PC-3 (cell line): Measurements from ENCODE around the gene PTPRH. TPM values are rescaled to one million over a fixed set of nuclear protein-coding genes. Genes with fewer than 3 reads are reported as not detected.
"Not testable (repeated sequence)": the region's sequence is repeated elsewhere in the genome, so short reads cannot be mapped to it uniquely, and the experiment has no call there.

Experiments
- ATAC-seq: fragments of 200-7000 bp; cut with Tn5 transposase; 2 replicates; pipeline ENCODE4 v1.9.1; 2020; ENCODE audit warnings: mild to moderate bottlenecking, moderate library complexity
- BruUV-seq: library from RNA; stranded (reverse); fragments of 400-500 nt; replicated peaks from 2 replicates; lab custom pipeline; 2021; lab: Mats Ljungman, UMichigan
- CTCF ChIA-PET: fragments of 300-600 bp; sonication (Branson Sonifier 250); formaldehyde crosslinking; loops from one replicate; lab custom pipeline; 2022; ENCODE audit warnings: antibody characterized with exemption; lab: Charles Lee
- POLR2A ChIA-PET: fragments of 300-600 bp; sonication (Branson Sonifier 250); formaldehyde crosslinking; loops from one replicate; lab custom pipeline; 2022; ENCODE audit warnings: antibody characterized with exemption; ENCODE audit not compliant: unreplicated experiment; lab: Charles Lee
- DNase-seq: peaks from one replicate; pipeline ENCODE4 v3.0.0-alpha.2; 2015
- H2AFZ ChIP-seq: fragments of 300-600 bp; sonication (generic); 2 replicates; pipeline ENCODE4 v1.6.0; 2016; ENCODE audit warnings: antibody characterized with exemption, low read length
- H3F3A ChIP-seq: fragments of 300-600 bp; sonication (generic); one replicate; pipeline ENCODE4 v1.6.0; 2017; ENCODE audit warnings: antibody characterized with exemption, low read length, control low read depth, mild to moderate bottlenecking; ENCODE audit not compliant: unreplicated experiment
- H3K27ac ChIP-seq: fragments of 300-600 bp; sonication (generic); 2 replicates; pipeline ENCODE4 v1.5.1; 2016; ENCODE audit warnings: mild to moderate bottlenecking, low read length
- H3K27me3 ChIP-seq: fragments of 300-600 bp; sonication (generic); 2 replicates; pipeline ENCODE4 v1.6.1; 2016; ENCODE audit warnings: low read length, mixed read lengths
- H3K36me3 ChIP-seq: fragments of 300-600 bp; sonication (generic); 2 replicates; pipeline ENCODE4 v1.6.1; 2016; ENCODE audit warnings: low read depth, mixed run types, low read length, mixed read lengths
- H3K4me1 ChIP-seq: fragments of 300-600 bp; sonication (generic); 2 replicates; pipeline ENCODE4 v1.5.1; 2016; ENCODE audit warnings: low read length; ENCODE audit not compliant: insufficient read depth
- H3K4me2 ChIP-seq: fragments of 300-600 bp; sonication (generic); 2 replicates; pipeline ENCODE4 v1.6.0; 2016; ENCODE audit warnings: low read length
- H3K4me3 ChIP-seq: fragments of 300-600 bp; sonication (generic); 2 replicates; pipeline ENCODE4 v1.5.1; 2016; ENCODE audit warnings: mild to moderate bottlenecking, low read length, mixed read lengths
- H3K79me2 ChIP-seq: fragments of 300-600 bp; sonication (generic); 2 replicates; pipeline ENCODE4 v1.6.1; 2017; ENCODE audit warnings: low read length, mixed read lengths
- H3K9ac ChIP-seq: fragments of 300-600 bp; sonication (generic); 2 replicates; pipeline ENCODE4 v1.6.0; 2016; ENCODE audit warnings: mild to moderate bottlenecking, low read length
- H3K9me2 ChIP-seq: fragments of 300-600 bp; sonication (generic); replicated peaks from 2 replicates; pipeline ENCODE4 v1.6.1; 2016; ENCODE audit warnings: mixed run types, low read length, mixed read lengths
- H3K9me3 ChIP-seq: fragments of 300-600 bp; sonication (generic); 2 replicates; pipeline ENCODE4 v1.6.1; 2016; ENCODE audit warnings: low read length, mixed read lengths
- H4K20me1 ChIP-seq: fragments of 300-600 bp; sonication (generic); 2 replicates; pipeline ENCODE4 v1.6.1; 2016; ENCODE audit warnings: low read length, mixed read lengths
- CTCF ChIP-seq: fragments of 300-600 bp; sonication (generic); conservative IDR thresholded peaks from 2 replicates; pipeline ENCODE4 v1.5.1; 2017; ENCODE audit warnings: antibody characterized with exemption, low read depth, mild to moderate bottlenecking, low read length
- EZH2 ChIP-seq: fragments of 300-600 bp; sonication (generic); IDR thresholded peaks from one replicate; pipeline ENCODE4 v1.6.1; 2017; ENCODE audit warnings: antibody characterized with exemption, mild to moderate bottlenecking, low read length; ENCODE audit not compliant: unreplicated experiment
- EZH2phosphoT487 ChIP-seq: fragments of 300-600 bp; sonication (generic); IDR thresholded peaks from 2 replicates; pipeline ENCODE4 v1.6.1; 2018; ENCODE audit warnings: mild to moderate bottlenecking, antibody characterized with exemption, low read length, borderline replicate concordance
- intact Hi-C: fragments of 100-400 bp; cut with micrococcal nuclease; formaldehyde crosslinking; loops from 2 replicates; pipeline ENCODE4 v1.9.0; 2023
- total RNA-seq: library from RNA; depleted of rRNA; stranded (reverse); fragments of >200 nt; gene quantifications from 2 replicates; pipeline ENCODE4 v1.2.3, GENCODE V29; 2014

The PTPRH gene
- total RNA-seq, 1 experiment from 2014 or later: 10.9 TPM

DNA sequence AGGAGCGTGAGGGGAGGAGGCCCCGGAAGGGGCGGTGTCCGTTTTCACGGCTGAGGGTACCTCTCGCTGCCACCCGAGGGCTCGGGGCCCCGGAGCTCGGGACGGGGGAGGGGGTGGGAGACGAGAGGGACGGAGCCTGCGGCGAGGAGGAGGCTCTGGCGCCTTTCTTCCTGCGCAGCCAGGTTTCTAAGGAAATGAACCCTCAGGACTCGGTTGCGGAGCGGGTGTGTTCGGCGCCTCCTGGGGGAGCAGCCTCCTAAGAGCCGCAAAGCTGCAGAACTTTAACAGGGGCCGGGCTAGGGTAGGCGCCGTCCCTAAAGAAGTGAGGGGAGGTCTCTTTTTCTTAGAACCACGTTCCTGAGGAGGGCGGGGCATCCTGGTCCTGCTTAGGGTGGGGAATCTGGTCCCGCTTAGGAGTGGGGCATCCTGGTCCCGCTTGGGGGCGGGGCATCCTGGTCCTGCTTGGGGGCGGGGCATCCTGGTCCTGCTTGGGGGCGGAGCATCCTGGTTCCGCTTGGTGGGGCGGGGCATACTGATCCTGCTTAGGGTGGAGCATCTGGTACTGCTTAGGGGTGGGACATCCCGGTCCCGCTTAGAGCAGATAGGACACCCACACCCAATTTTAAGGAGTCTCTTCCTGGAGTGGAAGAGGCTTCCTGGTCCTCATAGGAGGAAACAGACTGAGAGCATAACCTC is 35.4 kb downstream of the PTPRH start:
- Histone ChIP-seq H3K4me2 (peak overlapping the region; percentile 84), H4K20me1 (no peaks in the 10 kb centered on the region), H3K36me3 (no peaks in the 10 kb centered on the region), H3K4me3 (peak overlapping the region; percentile 73), H3K79me2 (no peaks in the 10 kb centered on the region), H2AFZ (peak overlapping the region; percentile 91), H3K9me3 (no peaks in the 10 kb centered on the region), H3K9ac (peak overlapping the region; percentile 69), H3K4me1 (peaks cover 12% of the 10 kb centered on the region), H3K27ac (peak overlapping the region; percentile 39), H3K9me2 (no peaks in the 10 kb centered on the region), H3F3A (no peaks in the 10 kb centered on the region), H3K27me3 (no peaks in the 10 kb centered on the region)
- CTCF ChIA-PET: no interaction called here
- intact Hi-C loops: loop anchor here (5.0 kb wide), 1 partner anchor 38 kb away; no protein-coding TSS in a partner anchor
- TF ChIP-seq EZH2phosphoT487: no peak
- TF ChIP-seq CTCF: no peak; the same call in 1 of the 2 replicates
- TF ChIP-seq EZH2: no peak
- POLR2A ChIA-PET: interaction anchor here (0.8 kb wide), 1 partner anchor 85 kb away, joined by 7 read pairs; the partner anchor contains the start of gene PPP6R1
- peak; percentile 85 for DNase-seq
- no TSS peak for BruUV-seq
- ATAC-seq: peak; percentile 84

DNA sequence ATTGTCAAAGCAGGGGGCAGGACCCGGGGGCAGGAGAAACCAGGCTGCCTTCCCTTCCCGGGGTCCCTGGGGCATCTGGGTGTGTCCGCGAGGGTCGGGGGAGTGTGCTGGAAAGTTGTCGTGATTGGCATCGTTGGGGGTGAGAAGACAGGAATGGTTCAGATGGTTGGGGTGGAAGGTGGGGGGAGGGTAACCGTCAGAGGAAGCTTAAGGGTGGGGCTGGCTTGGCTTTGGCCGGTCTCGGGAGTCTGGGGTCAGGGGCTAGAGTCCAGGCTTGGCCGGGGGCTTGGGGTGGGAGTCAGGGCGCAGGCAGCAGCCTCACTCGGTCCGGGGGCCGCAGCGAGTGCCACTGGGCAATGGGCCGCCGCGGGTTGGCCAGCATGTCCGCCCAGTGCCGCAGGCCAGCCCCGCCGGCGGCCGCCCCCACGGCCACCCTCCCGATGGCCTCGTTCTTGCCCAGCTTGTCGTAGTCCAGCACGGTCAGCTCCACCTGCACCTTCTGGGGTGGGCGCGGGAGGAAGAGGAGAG is 36.1 kb downstream of the PTPRH start:
- no peaks in the 10 kb centered on the region for H3K9me2 ChIP-seq
- DNase-seq (no peak), ATAC-seq (peak; percentile 8)
- intact Hi-C loops: loop anchor here (5.0 kb wide), 1 partner anchor 39 kb away; no protein-coding TSS in a partner anchor
- no TSS peak for BruUV-seq
- H4K20me1 ChIP-seq: no peaks in the 10 kb centered on the region
- H3K9ac ChIP-seq: peak overlapping the region; percentile 69
- H3K4me2 ChIP-seq: peak overlapping the region; percentile 84
- H3K79me2 ChIP-seq: no peaks in the 10 kb centered on the region
- H3K27ac ChIP-seq: peak overlapping the region; percentile 39
- no peak for TF ChIP-seq CTCF
- TF ChIP-seq EZH2phosphoT487: no peak
- no peak for TF ChIP-seq EZH2
- H3F3A ChIP-seq: no peaks in the 10 kb centered on the region
- H2AFZ ChIP-seq: peak overlapping the region; percentile 91
- no peaks in the 10 kb centered on the region for H3K9me3 ChIP-seq
- H3K4me3 ChIP-seq: peak overlapping the region; percentile 73
- POLR2A ChIA-PET: interaction anchor here (0.8 kb wide), 1 partner anchor 86 kb away, joined by 7 read pairs; the partner anchor contains the start of gene PPP6R1
- H3K27me3 ChIP-seq: no peaks in the 10 kb centered on the region
- CTCF ChIA-PET: no interaction called here
- no peaks in the 10 kb centered on the region for H3K36me3 ChIP-seq
- H3K4me1 ChIP-seq: peaks cover 12% of the 10 kb centered on the region

DNA sequence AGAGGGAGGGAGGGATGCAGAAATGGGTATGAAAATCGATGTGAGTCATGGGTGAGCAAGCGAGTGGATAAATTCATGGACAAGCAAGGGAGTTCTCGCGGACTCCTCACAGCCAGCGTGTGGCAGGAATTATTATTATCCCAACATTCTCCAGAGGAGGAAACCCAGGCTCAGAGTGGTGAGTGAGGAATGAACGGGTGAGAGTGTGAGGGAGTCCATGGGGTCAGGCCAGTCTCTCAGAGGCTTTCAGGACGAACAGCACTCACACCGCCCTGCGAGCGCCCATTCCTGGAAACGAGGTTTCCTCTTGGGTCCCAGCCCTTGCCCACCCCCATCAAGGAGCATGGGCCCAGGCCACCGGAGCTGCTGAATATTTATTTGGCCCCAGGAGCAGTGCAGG is 36.6 kb downstream of the PTPRH start:
- no peaks in the 10 kb centered on the region for H3K9me3 ChIP-seq
- intact Hi-C loops: loop anchor here (5.0 kb wide), 1 partner anchor 40 kb away; no protein-coding TSS in a partner anchor
- no peaks in the 10 kb centered on the region for H3K36me3 ChIP-seq
- TF ChIP-seq EZH2phosphoT487 (no peak), CTCF (no peak), EZH2 (no peak)
- ATAC-seq (peak; percentile 40), DNase-seq (peak; percentile 73)
- H3K4me3 ChIP-seq: peak overlapping the region; percentile 73
- CTCF ChIA-PET: no interaction called here
- H3K4me2 ChIP-seq: peak overlapping the region; percentile 84
- peak overlapping the region; percentile 39 for H3K27ac ChIP-seq
- H2AFZ ChIP-seq: peak overlapping the region; percentile 91
- TSS peak; percentile 84 for BruUV-seq
- no peaks in the 10 kb centered on the region for H3K9me2 ChIP-seq
- H3K79me2 ChIP-seq: no peaks in the 10 kb centered on the region
- POLR2A ChIA-PET: no interaction called here
- H3K9ac ChIP-seq: peak overlapping the region; percentile 69
- H3F3A ChIP-seq: no peaks in the 10 kb centered on the region
- peaks cover 12% of the 10 kb centered on the region for H3K4me1 ChIP-seq
- H3K27me3 ChIP-seq: no peaks in the 10 kb centered on the region
- H4K20me1 ChIP-seq: no peaks in the 10 kb centered on the region

GRCh38 chr19:55172318-55172717 is 37.0 kb downstream of the PTPRH start:
- H3K9me3 ChIP-seq, H3K36me3 ChIP-seq, H4K20me1 ChIP-seq, ATAC-seq, H2AFZ ChIP-seq, H3K9me2 ChIP-seq, H3F3A ChIP-seq, H3K27ac ChIP-seq, DNase-seq, POLR2A ChIA-PET, CTCF ChIA-PET, H3K9ac ChIP-seq, H3K27me3 ChIP-seq, BruUV-seq, H3K79me2 ChIP-seq: not testable (repeated sequence)
- Histone ChIP-seq H3K4me1 (peaks cover 16% of the 10 kb centered on the region), H3K4me3 (peak overlapping the region; percentile 73; the same call in 1 of the 2 replicates), H3K4me2 (peak overlapping the region; percentile 84)
- intact Hi-C loops: loop anchor here (5.0 kb wide), 1 partner anchor 40 kb away; no protein-coding TSS in a partner anchor
